DND-41 (cell line): Measurements from ENCODE around the gene RILPL1.

Source experiments
- EZH2 ChIP-seq: IDR thresholded peaks from 3 replicates; pipeline ENCODE4 v1.6.1; 2012; ENCODE audit warnings: borderline replicate concordance, low read depth, mild to moderate bottlenecking, moderate library complexity, low read length, inconsistent platforms; ENCODE audit not compliant: severe bottlenecking
- TF ChIP-seq, protein P1 (sequence below): IDR thresholded peaks from 2 replicates; pipeline ENCODE4 v1.5.1; 2012; ENCODE audit warnings: borderline replicate concordance, low read length, moderate library complexity, mild to moderate bottlenecking; ENCODE audit not compliant: poor library complexity, severe bottlenecking; ENCODE audit errors: extremely low read depth

DNA sequence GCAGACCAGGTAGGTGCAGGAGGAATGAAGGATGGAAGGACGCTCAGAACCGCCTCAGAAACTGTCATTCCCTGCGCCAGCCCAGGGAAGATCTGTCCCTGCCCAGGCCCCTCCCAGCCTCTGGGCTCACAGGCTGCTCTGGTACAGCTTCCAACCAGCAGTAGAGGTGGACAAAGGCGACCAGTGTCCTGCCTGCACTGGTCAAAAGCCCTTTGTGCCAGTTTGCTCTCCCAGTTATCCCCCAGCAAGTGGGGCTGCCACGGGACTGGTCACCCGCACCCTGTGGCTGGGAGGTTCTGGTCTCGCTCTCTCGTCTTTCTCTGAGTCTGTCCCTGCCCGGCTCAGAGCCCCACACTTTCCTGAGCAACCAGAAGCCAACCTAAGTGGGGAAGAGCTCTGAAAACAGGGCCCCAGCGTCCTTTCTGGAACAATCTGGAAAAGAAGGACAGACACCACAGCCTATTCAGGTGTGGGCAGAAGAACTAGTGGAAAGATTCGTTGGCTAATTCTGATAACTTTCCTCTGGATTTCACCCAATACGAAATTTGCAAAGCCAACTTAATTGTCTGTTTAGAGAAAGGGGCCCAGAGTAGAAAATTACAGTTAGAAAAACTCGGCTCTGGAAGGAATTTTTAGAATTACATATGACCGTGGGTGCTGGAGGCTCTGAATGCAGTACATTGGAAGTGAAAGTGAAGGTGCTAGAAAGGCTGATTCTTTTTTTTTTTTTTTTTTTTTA, 53.9 kb downstream of the RILPL1 start:
- TF ChIP-seq, protein P1, sequence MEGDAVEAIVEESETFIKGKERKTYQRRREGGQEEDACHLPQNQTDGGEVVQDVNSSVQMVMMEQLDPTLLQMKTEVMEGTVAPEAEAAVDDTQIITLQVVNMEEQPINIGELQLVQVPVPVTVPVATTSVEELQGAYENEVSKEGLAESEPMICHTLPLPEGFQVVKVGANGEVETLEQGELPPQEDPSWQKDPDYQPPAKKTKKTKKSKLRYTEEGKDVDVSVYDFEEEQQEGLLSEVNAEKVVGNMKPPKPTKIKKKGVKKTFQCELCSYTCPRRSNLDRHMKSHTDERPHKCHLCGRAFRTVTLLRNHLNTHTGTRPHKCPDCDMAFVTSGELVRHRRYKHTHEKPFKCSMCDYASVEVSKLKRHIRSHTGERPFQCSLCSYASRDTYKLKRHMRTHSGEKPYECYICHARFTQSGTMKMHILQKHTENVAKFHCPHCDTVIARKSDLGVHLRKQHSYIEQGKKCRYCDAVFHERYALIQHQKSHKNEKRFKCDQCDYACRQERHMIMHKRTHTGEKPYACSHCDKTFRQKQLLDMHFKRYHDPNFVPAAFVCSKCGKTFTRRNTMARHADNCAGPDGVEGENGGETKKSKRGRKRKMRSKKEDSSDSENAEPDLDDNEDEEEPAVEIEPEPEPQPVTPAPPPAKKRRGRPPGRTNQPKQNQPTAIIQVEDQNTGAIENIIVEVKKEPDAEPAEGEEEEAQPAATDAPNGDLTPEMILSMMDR: no peak
- no peak for TF ChIP-seq EZH2
